OCI-LY3 (cell line): ENCODE results near the gene BRSK2.

Experiments
- EZH2phosphoT487 ChIP-seq: fragments of 200-600 bp; shearing (Covaris generic); IDR thresholded peaks from 2 replicates; pipeline ENCODE4 v1.6.1; 2018; ENCODE audit warnings: antibody characterized with exemption, mixed run types, low read depth
- TF ChIP-seq, protein P1 (sequence below): fragments of 200-600, 300-600 bp; sonication (generic); IDR thresholded peaks from 2 replicates; pipeline ENCODE4 v1.5.1; 2014; ENCODE audit warnings: antibody characterized with exemption, low read length, low read depth

DNA sequence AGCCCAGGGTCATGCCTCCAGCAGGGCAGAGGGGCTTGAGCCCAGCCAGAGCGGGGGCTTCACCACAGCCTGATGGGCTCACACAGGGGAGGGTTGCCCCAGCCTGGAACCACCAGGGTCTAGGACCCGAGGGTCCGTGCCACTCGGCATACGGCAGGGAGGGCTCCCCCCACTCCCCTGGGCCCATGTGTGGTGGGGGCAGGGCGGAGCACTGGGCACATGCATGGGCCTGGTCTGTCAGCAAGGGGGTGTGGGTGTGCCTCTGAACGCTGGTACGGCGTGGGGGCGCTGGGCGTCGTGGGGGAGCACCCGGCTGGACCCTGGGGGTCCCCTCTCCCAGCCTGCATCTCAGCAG, 67.6 kb downstream of the BRSK2 start:
- TF ChIP-seq, protein P1, sequence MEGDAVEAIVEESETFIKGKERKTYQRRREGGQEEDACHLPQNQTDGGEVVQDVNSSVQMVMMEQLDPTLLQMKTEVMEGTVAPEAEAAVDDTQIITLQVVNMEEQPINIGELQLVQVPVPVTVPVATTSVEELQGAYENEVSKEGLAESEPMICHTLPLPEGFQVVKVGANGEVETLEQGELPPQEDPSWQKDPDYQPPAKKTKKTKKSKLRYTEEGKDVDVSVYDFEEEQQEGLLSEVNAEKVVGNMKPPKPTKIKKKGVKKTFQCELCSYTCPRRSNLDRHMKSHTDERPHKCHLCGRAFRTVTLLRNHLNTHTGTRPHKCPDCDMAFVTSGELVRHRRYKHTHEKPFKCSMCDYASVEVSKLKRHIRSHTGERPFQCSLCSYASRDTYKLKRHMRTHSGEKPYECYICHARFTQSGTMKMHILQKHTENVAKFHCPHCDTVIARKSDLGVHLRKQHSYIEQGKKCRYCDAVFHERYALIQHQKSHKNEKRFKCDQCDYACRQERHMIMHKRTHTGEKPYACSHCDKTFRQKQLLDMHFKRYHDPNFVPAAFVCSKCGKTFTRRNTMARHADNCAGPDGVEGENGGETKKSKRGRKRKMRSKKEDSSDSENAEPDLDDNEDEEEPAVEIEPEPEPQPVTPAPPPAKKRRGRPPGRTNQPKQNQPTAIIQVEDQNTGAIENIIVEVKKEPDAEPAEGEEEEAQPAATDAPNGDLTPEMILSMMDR, result no peak
- no peak for TF ChIP-seq EZH2phosphoT487
